ENCODE data around the gene CNGA2.

The CNGA2 gene

DNA sequence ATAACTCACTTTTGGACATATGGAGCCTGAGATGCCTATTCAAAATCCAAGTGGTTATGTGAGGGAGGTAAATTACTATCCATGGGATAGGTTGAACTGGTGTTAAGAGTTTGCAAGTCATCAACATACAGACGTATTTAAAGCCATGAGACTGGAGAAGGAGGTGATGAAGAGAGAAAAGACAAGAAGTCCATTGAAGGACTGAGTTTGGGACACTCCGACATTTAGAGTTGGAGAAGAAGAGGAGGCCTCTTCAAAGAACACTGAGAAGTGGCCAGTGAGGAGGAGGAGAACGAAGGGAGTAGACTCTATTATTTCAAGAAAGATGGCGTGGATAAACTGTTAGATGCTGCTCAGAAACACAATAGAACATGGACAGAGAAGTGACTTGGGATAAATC is at the start of gene CNGA2:
Gene CNGA2 (plus strand): TSS at position 301 of the 400 bp plus-strand sequence. CDS start 3,738 bp downstream, outside the sequence.
- POLR2A ChIA-PET, result no interaction called here
- TF ChIP-seq CTCF (IDR thresholded peaks at IDR 0.05; ENCODE audit: insufficient read depth, low read length, missing control alignments), result no peak
- CTCF ChIA-PET, result no interaction called here
- no peak for DNase-seq (ENCODE audit: low read depth, low spot score)
- no peak within 1 kb of the TSS for H3K4me3 ChIP-seq (ENCODE audit: low read depth, low read length)

DNA sequence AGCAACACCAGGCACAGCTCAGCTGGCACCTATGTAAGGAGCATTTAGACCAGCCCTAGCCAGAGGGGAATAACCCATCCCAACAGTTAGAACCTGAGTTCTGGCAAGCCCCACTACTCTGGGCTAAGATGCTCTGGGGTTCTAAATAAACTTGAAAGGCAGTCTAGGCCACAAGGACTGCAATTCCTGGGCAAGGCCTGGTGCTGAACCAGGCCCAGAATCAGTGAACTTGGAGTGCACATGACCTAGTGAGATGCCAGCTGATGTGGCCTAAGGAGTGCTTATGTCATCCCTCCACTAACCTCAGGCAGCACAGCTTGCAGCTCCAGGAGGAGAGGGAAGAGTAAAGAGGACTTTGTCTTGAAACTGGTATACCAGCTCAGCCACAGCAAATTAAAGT is 46.9 kb upstream of the CNGA2 start:
- no peak for DNase-seq (ENCODE audit: low read depth, low spot score)
- ChIA-PET POLR2A (no interaction called here), CTCF (no interaction called here)
- TF ChIP-seq CTCF (IDR thresholded peaks at IDR 0.05; ENCODE audit: insufficient read depth, low read length, missing control alignments), result no peak
- H3K4me3 ChIP-seq (ENCODE audit: low read depth, low read length), result no peak overlapping the region

DNA sequence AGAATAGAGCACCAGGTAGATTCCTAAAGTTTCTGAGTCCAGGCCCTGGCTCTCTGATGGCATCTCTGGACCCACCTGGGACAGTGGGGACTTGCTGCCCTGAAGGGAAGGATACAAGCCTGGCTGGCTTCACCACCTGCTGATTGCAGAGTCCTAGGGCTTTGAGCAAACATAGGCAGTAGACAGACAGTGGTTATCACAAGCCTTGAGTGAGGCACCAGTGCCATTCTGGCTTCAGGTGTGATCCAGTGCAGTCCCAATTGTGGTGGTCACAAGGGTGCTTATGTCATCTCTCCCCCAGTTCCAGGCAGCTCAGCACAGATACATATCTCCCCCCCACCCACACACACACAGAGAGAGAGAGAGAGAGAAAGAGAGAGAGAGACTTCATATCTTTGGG is 45.9 kb upstream of the CNGA2 start:
- H3K4me3 ChIP-seq (ENCODE audit: low read depth, low read length), result no peak overlapping the region
- POLR2A ChIA-PET, result no interaction called here
- no peak for DNase-seq (ENCODE audit: low read depth, low spot score)
- CTCF ChIA-PET, result no interaction called here
- TF ChIP-seq CTCF (IDR thresholded peaks at IDR 0.05; ENCODE audit: insufficient read depth, low read length, missing control alignments), result no peak

DNA sequence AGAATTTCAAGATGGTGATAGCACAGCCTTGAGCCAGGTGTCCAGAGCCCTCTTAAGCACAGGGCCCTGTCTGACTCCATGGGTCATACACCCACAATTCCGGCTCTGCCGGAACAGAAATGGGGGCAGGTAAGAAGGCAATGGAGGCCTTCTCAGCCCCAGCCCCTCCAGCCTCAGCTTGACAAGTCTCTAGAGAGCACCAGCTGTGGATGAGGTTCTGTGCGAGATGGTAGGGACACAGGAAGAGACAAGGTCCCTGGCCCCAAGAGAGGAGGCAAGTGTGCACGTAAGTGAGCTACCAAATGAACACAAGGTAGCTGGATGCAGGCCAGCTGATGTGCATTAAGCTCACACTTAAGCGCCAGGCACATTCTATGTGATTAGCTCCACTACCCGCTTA is 41.7 kb upstream of the CNGA2 start:
- no peak for TF ChIP-seq CTCF (IDR thresholded peaks at IDR 0.05; ENCODE audit: insufficient read depth, low read length, missing control alignments)
- no peak for DNase-seq (ENCODE audit: low read depth, low spot score)
- no peak overlapping the region for H3K4me3 ChIP-seq (ENCODE audit: low read depth, low read length)
- ChIA-PET POLR2A (no interaction called here), CTCF (no interaction called here)

DNA sequence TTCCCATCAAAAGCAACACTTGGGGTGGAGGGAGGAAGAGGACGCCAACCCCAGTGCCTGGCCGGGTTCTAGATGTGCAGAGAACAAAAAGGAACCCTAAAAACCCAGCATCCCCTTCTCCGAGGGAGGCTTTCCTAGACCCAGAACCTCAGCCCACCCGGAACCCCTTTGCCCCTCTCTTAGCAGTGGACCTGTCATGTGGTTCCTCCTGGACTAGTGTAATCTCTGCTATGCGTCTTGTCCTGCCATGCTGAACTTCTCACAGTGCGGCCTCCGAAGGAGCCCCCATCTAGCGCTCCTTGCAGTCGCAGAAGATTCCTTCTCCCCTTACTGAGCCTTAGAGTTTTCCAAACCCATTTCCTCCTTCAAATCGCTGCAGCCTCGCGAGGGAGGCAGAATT is 40.4 kb upstream of the CNGA2 start:
- no peak overlapping the region for H3K4me3 ChIP-seq (ENCODE audit: low read depth, low read length)
- TF ChIP-seq CTCF (IDR thresholded peaks at IDR 0.05; ENCODE audit: insufficient read depth, low read length, missing control alignments), result no peak
- CTCF ChIA-PET, result no interaction called here
- POLR2A ChIA-PET, result no interaction called here
- DNase-seq (ENCODE audit: low read depth, low spot score), result no peak

DNA sequence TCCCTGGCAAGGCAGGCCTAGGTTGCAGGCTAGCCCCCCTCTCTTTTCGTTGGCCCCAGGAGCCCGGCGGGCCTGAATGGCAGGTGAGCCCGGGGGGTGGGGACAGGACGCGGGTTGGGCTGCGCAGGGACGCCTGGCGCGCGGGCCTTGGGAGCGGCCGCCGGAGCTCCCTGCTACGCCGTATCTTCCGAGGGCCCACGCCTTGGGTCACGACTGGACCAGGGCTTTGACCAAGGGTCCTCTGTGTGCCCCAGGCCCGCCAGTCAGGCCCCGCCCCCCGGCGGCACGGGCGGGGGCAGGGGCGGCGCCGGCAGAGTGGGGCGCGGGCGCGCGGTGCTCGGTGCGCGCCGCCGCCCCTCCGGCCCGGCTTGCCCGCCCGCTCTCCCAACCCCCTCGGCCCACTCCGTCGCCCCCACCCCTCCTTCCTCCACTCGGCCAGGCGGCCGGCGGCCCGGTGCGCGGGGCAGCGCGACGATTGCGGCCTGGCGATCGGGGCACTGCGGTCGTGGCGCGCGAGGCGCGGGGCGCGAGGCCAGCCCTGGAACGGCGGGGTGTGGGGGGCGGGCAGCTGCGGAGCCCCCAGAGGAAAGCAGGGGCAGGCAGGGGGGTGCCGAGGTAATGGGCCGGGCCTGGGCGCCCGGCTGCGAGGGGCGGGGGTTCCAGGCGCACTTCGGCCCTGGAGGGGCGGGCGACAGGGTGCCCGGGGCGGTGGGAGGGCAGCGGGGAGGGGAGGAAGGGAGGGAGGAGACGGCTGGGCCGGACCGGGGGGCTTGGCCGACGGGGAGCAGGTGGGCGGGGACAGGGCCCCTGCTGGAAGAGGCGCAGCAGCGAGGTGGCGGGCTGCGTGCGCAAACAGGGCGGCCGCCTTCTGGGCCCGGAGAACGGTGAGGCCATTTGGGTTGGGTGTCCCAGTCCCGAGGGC is 39.6 kb upstream of the CNGA2 start, which contains the start of gene PRRG3:
Gene PRRG3 (plus strand): TSS at position 798 of the 922 bp plus-strand sequence. CDS start 3,357 bp downstream, outside the sequence.
- no peak for TF ChIP-seq CTCF (IDR thresholded peaks at IDR 0.05; ENCODE audit: insufficient read depth, low read length, missing control alignments)
- DNase-seq (ENCODE audit: low read depth, low spot score), result no peak
- H3K4me3 ChIP-seq (ENCODE audit: low read depth, low read length), result no peak within 1 kb of the TSS
- ChIA-PET CTCF (no interaction called here), POLR2A (no interaction called here)

Measured in AG04449 (cell line).